Omental fat pad (tissue), 4 donors: ENCODE measurements around the gene RFXANK. TPM values are rescaled to one million over a fixed set of nuclear protein-coding genes. Genes with fewer than 3 reads are reported as not detected.

Source experiments
- ATAC-seq: fragments of 150-250 bp; one replicate; pipeline ENCODE4 v1.9.1; 2016; ENCODE audit warnings: mild to moderate bottlenecking, moderate library complexity; ENCODE audit not compliant: low FRiP score
- DNase-seq: peaks from one replicate; pipeline ENCODE4 v3.0.0-alpha.2; 2019; ENCODE audit warnings: low spot score
- total RNA-seq, 4 donors: library from RNA; depleted of rRNA; stranded (reverse); fragments of >200 nt; gene quantifications; one replicate each; pipeline ENCODE4 v1.1.0, GENCODE V29; 2016
- TF ChIP-seq, protein P1 (sequence below), 3 donors: fragments of 450-650 bp; IDR thresholded peaks; one replicate each; pipeline ENCODE4 v1.5.1; 2016 to 2017; ENCODE audit warnings: antibody characterized with exemption in 3 of 3, mild to moderate bottlenecking in 3 of 3, moderate library complexity in 2 of 3

The RFXANK gene
- total RNA-seq, 4 donors from 2014 or later: 31.2 to 46.8 (median 42.3) TPM

DNA sequence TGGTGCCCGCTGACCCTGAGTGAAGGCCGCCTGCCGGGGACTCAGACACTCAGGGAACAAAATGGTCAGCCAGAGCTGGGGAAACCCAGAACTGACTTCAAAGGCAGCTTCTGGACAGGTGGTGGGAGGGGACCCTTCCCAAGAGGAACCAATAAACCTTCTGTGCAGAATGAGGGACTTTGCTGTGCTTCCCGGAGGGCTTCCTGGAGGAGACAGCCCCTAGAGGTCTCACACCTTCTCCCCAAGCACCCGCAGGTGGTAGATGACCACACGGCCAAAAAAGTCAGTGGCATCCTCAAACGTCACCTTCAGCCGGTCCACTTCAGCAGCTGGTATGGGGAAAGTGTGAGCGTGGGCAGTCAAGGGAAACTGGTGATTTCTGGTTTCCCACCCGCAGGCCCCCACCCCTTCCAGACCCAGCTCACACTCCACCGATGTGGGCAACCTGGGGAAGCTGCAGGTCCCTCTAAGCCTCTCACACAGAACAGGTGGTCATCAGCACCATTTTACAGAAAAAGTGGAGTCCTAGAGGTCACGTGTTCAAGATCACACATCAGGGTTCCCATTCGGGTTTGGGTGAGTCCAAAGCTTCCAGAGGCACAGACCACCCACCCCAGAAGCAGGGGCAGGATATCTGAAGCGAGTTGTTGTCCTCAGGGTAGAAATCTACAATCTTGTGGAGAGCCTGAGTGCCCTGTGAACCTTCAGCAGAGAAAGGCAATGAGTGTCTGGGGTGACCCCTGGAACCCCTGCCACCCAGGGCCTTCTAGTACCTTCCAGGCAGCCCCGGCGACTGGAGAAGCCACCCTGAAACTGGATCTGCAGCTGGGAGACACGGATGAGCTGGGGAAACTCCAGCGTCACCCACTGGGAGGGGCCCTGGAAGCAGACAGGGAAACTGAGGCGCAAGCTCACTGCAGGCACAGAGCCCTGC lies 9.9 kb downstream of the RFXANK start:
- ATAC-seq (no peak), DNase-seq (no peak)
- TF ChIP-seq, protein P1, sequence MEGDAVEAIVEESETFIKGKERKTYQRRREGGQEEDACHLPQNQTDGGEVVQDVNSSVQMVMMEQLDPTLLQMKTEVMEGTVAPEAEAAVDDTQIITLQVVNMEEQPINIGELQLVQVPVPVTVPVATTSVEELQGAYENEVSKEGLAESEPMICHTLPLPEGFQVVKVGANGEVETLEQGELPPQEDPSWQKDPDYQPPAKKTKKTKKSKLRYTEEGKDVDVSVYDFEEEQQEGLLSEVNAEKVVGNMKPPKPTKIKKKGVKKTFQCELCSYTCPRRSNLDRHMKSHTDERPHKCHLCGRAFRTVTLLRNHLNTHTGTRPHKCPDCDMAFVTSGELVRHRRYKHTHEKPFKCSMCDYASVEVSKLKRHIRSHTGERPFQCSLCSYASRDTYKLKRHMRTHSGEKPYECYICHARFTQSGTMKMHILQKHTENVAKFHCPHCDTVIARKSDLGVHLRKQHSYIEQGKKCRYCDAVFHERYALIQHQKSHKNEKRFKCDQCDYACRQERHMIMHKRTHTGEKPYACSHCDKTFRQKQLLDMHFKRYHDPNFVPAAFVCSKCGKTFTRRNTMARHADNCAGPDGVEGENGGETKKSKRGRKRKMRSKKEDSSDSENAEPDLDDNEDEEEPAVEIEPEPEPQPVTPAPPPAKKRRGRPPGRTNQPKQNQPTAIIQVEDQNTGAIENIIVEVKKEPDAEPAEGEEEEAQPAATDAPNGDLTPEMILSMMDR (IDR thresholded peaks at IDR 0.05): no peak

DNA sequence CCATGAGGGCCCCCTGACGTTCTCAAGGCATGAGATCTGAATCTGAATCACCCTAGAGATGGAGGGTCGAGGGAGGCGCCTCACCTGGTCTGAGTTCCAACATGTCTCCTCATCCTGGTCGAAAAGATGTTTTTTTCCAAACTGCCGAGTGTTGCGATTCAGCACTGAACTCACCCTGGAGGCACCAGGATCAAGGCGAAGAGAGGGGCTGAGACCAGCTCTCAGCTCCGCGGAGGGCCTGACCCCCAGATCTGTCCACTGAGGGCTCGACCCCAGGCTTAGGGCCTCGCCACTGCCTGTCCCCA lies 10.6 kb downstream of the RFXANK start:
- TF ChIP-seq, protein P1 (IDR thresholded peaks at IDR 0.05): no peak
- ATAC-seq (peak; percentile 18), DNase-seq (no peak)

DNA sequence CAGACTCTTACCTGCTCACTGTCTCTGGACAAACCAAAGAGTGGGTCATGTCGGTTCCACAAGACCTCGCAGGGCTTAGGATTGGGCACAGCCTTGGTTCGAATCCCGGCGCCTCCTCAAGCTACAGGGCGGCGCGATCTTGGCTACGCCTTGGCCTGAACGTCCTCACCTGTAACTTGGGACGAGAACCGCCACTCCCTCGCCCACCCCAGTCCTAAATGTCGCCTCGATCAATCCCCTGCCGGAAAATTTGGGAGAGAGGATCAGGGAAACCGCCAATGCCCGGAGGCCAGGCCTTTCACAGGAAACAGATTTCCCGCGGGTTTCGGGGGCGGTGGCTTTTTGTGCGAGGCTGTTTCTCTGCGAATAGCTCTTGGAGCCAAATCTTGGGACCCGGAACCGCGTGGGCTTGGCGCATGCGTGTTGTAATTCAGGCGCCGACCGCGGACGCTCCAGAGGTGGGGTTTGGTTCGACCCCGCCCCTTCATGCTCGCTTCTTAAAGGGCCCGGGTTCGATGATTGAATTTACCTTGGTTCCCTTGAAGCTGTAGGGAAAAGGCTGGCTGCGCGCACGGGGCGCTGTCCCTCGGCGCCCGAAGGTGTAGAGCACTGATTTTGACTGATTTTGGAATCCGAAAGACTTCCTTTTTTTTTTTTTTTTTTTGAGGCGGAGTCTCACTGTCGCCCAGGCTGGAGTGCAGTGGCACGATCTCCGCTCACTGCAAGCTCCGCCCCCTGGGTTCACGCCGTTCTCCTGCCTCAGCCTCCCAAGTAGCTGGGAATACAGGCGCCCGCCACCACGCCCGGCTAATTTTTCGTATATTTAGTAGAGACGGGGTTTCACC lies 11.2 kb downstream of the RFXANK start, which contains the start of gene NR2C2AP:
NR2C2AP (minus strand) TSS at position 403 of the 845 bp plus-strand sequence; CDS start at position 49, 354 bp downstream.
- TF ChIP-seq, protein P1 (IDR thresholded peaks at IDR 0.05): no peak
- DNase-seq (peak; percentile 77), ATAC-seq (peak; percentile 83)

DNA sequence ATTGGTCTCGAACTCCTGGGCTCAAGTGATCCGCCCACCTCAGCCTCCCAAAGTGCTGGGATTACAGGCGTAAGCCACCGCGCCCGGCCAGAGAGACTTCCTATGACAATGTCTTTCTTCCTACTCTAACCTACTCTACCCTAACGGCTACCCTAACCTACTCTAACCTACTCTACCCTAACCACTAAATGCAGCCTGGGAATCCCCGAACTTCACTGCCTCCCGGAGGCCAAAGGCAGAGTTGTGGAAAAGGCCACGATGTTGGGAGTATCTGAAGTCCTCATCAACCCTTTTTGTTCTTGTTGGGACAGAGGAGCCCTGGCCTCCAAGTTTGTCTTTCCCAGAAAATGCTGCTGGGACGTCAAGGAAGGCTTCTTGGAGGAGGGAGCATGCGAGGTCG lies 12.1 kb downstream of the RFXANK start:
- DNase-seq (no peak), ATAC-seq (no peak)
- TF ChIP-seq, protein P1 (IDR thresholded peaks at IDR 0.05): no peak

DNA sequence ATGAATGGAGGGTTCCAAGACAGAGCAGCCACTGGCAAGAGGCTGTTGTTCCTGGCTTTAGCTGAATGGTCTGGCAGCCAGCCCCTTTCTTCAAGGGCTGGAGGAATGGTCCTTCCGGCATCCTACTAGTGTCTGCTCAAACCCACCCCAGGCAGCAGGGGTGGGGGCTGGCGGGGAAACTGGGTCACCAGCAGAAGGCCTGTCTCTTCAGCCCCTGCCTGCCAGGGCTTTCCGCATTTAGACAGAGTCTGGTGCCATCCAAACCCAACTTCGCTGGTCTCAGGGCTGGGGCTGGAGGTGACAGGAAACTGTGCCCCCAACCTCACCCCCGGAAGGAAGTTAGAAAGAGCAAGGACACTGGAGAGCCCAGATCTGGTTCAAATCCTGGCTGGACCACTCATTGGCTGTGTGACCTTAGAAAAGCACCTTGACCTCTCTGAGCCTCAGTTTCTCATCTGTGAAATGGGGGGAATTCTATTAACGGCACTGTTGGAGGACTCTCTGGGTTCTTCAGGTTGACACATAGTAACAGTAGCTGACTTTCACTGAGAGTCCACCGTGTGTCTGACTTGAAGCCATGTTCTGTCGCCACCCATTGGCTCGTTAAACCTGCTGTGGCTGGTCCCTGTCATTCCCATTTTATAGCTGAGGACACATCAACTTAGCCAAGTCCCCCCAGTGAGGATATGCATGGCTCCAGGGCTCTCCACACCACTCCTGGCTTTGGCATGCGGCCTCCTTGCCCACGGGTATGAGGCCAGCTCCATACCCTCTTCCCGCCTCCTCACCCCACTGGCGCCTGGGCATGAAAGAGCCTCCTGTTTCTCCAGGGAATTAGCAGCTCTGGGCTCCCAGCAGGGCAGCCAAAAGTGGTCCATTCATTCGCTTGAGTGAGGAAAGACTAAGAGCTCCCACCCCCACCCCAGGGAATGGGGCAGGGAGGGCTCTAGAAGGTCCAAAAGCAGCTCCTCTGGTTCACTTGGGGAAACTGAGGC lies 13.7 kb downstream of the RFXANK start:
- TF ChIP-seq, protein P1 (IDR thresholded peaks at IDR 0.05): no peak

DNA sequence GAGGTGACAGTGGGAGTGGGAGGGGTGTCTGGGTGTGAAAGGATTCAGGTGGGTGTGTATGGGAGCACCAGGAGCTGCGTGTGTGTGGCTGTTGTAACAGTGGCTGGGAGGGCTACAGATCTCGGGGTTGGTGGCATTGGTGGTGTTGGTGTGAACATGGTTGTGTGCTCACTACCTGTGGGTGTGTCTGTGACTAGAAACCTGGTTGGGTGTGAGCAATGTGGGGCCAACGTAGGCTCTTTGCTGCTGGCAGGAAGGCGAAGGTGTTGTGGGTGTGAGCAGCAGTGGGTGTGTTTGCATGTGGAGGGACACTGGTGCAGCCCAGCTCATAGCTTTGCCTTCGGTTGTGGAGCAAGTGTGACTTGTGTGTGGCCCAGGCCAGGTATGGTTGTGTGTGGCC lies 14.9 kb downstream of the RFXANK start:
- TF ChIP-seq, protein P1 (IDR thresholded peaks at IDR 0.05): no peak
- no peak for ATAC-seq

More for the DNA sequence above, 13.7 kb downstream of the RFXANK start:
- DNase-seq: no peak
- no peak for ATAC-seq

More for the DNA sequence above, 14.9 kb downstream of the RFXANK start:
- no peak for DNase-seq
